T-helper 9 cell (primary cell): ENCODE results near the gene DGCR6L.
"Not testable (repeated sequence)": the region's sequence is repeated elsewhere in the genome, so short reads cannot be mapped to it uniquely, and the experiment has no call there.

Source experiments
- DNase-seq: peaks from one replicate; pipeline ENCODE4 v3.0.0-alpha.2; 2020

DGCR6L gene

DNA sequence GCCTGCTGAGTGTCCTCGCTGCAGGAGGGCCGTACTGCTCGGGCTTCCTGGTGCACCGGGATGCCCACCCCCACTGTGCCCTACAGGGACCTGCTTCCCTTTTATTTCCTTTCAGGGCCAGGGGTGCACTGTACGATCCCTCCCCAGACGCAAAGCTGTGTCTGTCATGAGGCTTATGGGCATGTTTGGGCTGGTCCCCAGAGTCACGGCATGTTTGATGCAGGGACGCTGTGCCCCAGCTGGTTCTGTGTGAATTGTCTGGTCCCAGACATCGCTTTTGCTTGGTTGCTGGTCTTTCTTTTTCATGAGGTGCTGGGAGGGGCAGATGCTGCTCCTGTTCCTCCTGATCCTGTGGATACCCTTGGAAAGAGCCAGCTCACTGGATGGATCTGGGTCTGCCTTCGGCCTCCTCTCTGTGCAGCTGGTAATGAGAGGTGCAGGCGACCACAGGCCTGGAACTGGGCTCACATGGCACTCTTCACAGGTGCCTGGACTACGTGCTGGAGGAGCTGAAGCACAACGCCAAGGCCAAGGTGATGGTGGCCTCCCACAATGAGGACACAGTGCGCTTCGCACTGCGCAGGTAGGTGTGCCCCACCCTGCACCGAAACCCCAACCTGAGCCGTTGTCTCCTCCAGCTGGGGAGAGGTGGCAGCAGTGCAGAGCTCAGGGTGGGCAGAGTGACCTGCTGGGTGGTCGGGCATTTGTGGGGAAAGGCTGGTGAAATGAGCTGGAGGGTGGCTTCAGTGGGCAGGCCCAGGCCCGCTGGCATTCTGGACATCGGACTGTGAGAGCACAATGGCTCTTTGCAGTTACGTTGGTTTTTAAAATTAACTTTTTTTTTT is 10.8 kb downstream of the DGCR6L start:
- not testable (repeated sequence) for DNase-seq

DNA sequence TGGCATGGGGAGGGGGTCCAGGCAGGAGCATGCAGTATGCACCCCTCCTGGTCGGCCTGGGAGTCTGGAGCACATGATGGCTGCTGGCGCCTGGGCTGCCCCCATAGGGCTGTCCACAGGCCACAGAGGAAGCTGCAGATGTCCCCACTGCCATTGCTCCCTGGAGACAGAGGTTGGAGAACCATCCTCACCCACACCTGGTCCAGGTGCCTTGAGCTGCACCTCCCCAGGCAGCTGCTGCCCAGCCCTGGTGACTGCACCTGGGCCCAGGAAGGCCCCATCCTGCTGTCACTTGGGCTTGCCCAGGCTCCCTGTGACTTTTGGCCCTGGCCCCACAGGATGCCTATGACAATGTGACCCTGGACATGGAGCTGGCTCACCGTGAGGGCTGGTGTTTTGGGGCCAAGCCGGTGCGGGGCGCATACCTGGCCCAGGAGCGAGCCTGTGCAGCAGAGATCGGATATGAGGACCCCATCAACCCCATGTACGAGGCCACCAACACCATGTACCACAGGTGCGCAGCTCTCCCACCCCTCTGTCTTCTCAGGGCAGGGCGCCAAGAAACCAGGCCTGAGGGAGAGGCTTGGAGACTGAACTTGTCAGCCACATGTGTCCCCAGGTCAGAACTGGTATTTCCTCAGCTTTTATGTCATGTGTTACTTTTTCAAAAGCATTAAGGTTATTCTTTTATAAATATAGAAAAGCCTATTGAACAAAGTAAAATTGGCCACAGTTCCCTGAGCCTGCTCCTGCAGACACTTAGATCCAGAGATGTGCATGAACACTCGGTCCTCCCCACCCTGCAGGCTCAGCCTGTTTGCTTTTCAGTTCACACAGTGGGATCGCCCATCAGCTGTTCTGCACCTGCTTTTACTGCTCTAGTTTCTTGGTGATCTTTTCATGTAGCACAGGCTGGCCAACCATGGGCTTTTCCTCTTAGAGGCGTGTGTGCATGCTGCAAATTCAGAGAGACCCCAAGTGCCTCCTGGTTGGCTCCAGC is 12.1 kb downstream of the DGCR6L start:
- DNase-seq, result not testable (repeated sequence)

DNA sequence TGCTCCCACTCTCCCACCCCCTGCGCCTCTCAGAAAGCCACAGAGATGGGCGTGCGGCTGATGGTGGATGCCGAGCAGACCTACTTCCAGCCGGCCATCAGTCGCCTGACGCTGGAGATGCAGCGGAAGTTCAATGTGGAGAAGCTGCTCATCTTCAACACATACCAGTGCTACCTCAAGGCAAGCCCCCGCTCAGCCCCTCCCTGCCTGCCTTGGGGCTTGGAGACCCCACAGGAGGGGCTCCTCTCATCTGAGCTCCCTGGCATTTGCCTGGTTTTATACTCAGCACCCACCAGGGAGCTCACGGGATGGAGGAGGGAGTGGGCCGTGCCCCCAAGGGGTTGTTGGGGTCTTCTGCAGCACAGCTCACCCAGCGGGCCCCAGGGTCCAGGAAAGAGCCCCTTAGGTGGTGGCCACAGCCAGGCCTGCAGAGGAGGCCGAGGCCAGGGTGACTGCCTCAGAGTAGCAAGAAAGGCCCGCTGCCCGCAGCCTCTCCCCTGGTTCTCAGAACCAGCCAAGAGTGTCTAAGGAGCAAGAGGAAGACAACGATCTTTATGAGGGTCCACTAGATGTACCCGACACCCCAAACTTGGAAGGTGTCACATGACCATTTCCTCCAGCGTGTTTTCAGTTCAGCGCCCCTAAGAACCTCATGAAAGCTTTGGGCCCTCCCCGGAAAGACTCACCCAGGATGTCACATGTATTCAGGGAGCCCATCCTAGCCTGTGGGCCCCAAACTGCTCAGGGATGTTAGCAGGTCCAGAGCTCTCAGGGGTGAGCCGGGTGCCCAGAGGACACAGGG is 13.0 kb downstream of the DGCR6L start:
- DNase-seq, result not testable (repeated sequence)

DNA sequence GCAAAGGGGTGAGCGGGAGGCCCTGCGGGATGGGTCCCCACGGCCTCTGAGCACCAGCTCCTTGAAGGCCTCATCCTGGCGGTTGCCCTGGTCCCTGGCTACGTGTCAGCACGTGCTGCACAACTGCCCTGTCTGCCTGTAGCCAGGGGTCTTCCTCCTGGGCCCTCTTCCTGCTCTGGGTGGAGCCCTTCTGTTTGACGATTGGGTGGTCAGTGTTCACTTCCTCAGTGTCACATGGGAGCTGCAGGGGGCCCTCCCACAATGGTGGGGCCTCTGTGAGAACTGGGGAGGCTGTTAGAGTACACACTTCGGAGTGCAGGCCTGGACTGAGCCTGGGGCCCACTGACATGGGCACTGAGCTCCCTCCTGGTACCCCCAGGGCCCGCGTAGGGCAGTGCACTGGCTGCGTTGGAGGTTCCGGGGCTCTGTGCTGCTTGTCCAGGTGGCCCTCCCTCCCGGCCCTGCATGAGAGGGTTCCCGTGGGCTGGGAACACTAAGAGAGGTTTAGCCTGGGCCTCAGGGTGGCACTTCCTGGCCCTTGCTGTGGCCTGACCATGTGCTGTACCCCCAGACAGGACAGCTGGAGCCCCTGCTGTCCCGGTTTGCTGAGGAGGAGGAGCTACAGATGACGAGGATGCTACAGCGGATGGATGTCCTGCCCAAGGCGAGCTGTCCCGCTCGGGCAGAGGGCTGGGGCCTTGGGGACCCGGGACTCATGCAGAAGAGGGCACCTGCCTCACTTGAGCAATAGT is 13.8 kb downstream of the DGCR6L start:
- no peak for DNase-seq

DNA sequence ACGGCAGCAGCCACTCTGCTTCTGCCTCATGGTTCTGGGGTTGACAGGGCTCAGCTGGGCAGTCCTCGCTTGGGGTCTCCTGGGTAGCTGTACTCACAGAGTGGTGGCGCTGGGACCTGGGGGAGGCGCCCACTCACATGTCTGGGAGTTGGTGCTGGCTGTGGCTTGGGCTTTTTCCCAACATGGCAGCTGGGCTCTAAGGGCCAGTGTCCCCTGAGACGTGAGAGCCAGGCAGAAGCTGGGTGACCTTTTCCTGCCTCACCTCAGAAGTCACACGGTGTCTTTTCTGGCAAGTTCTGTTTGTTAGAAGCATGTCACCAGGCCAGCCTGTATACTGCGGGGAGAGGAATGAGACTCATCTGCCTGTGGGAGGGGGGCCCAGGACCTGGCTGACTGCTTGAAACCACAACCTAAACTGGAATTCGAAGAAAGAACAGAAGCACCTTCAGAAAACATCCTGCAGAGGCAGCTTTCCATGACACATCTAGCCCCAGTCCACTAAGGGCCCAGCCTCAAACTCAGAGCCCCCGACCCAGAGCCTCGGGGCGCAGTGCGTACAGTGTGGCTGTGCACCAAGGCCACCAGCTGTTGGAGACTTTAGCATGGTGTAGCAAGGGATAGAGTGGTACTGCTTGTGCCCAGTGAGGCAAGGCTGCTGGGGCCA is 14.5 kb downstream of the DGCR6L start:
- not testable (repeated sequence) for DNase-seq

DNA sequence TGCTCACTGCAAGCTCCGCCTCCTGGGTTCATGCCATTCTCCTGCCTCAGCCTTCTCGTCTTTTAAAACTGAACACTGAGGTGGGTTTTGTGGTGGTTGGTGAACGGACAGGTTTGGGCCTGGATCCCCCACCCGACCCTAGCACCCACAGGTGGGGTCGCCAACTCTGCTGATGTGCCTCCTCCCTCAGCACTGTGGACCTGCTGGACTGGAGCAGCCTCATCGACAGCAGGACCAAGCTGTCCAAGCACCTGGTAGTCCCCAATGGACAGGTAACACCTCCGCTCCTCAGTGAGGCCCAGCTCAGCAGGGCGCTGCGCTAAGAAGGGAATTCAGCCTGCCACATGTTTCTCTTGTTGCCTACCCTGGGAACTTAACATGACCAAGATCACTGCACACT is 15.2 kb downstream of the DGCR6L start:
- no peak for DNase-seq

DNA sequence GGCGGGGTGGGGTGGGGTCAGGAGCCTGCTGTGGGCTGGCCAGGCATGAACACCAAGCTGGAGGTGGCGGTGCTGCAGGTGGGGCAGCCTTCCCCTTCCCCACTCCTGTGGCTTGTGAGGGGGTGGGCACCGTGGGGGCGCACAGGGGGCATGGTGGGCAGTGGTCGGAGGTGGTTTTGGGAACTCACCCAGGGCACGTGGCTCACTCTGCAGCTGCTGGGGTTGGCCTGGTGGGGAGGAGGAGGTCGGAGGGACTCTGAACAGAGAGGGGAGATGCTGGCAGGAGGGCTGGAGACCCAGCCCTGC is 16.7 kb downstream of the DGCR6L start:
- DNase-seq, result not testable (repeated sequence)

DNA sequence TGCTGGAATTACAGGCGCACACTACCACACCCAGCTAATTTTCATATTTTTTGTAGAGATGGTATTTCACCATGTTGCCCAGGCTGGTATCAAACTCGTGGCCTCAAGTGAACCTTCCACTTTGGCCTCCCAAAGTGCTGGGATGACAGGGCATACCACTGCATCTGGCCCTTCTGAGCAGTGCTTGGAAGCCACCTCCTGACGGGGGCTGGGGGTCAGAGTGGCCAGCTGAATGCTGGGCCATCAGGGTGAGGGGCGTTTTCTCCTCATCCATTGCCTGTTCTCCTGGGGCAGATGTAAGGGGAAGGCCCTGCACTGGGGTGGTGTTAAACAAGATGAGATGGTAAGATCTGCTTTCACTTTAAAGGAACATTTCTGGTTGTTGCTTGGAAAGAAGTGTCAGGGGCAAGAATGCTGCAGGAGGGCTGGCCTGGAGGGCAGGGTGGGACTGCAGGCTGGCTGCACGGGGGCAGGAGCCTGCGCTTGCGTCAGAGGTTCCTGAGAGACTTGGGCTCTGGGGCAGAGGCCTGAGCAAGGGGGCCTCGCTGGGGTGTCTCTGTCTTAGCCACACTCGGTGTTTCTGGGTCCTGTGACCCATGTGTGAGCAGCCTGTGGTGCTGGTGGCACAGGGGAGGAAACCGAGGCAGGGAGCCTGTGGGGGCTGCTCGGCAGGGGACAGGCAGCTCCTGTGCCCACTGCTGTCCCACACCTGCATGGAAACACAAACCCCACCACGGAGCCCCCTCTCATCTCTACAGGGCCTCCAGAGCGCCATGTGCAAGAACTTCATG is 17.2 kb downstream of the DGCR6L start:
- DNase-seq, result no peak

DNA sequence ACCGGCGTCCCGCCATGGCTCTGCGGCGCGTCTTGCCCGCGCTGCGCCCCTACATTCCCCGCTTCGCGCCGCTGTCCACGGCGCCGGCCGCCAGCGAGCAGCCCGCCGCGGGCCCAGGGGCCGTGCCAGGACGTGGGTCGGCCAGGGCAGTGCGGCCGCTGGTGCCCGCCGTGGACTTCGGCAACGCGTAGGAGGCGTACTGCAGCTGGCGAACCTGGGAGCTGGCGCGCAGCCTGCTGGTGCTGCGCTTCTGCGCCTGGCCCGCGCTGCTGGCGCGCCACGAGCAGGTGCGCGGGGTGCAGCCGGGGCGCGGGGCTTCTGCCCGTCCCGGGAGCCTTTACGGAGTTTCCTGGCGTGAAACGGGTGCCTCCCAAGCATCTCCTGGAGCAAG is 20.1 kb downstream of the DGCR6L start:
- no peak for DNase-seq

DNA sequence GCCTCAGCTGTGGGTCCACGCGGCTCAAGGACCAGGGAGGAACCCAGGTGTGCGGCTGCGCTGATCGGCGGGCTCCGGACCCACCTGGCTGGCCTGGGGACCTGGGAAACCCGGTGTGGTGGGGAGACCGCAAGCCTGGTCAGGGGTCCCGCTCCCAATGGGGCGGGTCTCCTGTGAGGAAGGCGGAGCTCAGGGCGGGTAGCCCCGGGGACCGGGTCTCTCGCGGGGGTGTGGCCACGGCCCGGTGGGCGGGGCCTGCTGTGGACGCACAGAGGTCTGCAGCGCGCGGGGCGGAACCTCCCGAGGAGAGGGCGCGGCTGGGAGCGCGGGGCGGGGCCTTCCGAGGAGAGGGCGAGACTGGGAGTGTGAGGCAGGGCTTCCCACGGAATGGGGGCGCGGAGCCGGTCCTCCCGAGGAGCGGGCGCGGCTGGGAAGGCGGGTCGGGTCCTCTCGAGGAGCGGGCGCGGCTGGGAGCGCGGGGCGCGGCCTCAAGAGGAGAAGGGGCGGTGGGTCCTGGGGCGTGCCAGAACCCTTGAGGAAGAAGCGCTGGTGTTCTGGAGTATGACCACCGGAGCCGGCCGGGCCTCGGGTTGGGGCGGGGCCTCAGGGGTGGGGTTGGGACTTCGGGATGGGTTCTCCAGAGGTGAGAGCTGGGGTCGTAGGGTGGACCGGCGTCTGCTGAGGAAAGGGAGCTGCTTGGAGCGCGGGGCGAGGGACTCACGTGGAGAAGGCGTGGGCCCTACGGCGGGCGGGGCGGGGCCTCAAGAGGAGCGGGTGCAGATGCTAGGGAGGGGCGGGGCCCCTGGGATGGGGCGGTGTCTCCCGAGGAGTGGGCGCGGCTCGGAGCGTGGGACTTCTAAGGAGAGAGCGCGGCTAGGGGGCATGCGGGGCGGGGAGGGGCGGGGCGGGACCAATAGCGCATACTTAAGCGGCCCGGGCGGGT is 20.8 kb downstream of the DGCR6L start:
- peak; percentile 85 for DNase-seq

DNA sequence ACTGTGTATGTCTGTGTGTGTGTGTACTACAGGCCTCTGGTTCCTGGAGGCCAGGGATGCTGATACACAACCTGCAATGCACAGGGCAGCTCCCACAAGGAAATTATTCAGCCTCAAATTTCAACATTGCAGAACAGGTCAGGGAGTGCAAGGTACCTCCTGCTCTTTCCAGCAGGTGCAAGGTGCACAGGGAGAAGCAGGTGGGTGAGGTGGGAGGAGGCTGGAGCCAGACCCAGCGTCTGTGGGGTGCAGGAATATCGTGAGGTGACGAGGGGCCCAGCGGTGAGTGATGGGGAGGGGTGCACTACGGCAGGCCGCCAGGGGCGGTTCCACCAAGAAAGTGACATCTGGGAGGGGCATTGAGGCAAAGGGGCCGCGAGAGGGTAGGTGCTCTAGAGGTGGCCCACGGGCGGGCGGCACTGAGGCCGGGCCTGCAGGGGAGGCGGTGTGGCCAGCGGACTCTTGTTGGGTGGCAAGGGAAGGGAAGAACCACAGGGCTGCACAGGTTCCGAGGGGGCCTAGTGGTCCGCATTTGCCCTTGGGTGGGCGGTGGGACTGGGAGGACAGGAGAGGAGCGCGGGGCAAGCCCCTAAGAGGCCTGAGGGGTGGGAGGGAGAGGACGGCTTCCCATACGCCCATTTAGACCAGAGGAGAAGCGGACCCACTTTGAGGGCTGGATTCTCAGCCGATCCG is 21.6 kb downstream of the DGCR6L start:
- no peak for DNase-seq

DNA sequence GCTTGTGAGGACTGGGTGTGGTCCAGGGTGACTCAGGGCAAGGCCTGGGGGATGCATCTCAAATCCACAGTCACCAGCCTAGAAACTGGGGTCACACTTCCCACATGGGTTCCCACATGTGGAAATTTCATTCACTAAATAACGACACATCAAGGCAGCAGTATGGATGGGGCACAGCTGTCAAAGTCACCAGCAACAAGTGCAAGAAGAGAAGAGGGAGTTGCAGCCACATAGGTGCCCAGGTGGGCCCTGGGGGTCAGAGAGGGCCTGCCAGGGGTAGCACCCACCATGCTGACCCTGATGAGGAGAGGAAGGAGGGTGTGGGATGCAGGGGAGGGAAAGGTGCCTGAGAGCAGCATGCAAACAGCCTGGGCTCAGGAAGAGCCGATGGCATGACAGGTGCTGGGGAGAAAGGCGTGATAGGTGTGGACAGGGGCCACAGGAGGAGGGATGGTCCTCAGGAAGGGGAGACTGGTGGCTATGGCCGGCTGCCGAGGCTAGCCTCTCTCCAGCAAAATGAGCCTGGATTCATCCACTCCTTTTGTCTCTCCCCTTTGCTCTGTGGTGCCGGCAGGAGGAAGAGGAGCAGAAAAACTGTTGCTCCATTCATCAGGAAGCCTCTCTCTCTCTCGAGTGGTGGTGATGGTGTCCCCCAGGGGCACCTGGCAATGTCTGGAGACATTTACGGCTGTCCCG is 22.3 kb downstream of the DGCR6L start:
- DNase-seq, result no peak

DNA sequence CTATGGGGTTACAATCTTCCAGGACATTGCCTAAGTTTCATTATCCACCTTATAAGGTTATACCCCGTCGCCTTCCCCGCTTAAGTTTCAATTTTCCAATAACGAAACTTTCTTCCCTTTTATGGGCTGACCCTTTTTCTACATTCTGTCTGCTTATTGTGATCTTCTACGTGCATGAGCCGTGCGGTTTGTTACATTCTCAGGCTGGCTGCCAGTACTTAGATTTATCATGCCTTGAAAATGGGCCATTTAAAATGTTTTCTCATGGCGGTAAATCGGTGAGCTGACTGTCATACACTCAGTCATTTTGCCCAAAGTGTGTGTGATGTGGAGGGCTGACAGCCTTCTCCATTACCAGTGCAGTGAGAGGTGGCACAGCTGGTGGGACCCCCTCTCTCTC is 23.3 kb downstream of the DGCR6L start:
- DNase-seq, result no peak

DNA sequence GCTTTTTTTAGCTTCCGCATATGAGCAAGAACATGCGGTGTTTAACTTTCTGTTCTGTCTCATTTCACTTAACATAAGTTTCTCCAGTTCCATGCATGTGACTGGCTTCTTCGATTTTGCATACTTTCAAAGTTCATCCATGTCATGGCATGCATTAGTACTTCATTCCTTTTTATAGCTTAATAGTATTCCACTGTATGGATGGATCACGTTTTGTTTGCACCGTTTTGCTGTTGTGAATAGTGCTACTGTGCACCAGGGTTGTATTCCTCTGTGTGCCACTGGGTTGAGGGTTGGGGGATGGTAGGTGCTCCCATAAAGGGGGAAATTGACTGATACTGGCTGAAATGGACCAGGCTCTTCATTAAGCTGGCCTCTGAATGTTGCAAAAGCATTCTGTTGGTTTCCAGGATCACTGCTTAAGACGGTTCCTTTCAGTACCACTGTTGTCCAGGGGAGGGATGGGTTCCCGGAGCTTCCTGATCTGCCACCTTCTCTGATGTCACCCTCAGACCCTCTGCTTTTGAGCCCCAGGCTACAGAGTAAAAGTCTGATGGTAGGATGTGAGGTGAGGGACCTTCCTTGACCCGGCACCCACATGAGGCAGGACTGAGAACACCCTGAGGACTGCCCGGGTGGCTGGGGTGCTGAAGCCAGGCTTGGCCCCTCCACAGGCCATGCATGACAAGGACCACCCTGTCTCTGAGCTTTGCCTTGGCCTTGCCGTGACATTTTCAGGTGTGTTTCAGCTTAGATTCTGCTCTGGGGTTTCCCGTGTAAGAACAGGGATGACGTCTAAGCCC is 24.4 kb downstream of the DGCR6L start:
- DNase-seq, result no peak

DNA sequence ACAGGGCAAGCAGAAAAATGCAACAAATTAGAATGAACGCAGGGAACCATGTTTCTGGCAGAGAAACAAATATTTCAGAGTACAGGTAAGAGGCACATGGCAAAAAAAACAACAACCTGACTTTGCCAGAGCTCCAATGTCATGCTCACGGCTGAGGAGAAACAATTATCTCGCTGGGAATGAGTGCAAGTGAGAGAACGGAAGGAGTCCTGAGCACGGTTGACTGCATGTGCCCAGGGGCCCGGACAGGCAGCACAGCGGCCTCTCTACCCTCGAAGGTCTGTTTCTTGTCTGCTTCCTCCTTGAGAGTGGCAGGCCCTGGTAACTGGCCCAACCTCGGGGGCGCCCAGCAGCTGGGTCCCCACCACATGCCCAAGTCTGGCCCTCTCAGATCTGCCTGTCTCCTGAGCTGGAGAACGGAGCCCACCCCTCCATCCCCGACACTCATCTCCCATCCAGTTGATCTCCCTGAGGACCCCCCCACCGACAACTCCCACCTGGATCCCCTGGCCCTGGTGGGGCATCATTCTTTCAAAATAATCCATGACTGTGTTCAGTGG is 27.1 kb downstream of the DGCR6L start:
- no peak for DNase-seq

DNA sequence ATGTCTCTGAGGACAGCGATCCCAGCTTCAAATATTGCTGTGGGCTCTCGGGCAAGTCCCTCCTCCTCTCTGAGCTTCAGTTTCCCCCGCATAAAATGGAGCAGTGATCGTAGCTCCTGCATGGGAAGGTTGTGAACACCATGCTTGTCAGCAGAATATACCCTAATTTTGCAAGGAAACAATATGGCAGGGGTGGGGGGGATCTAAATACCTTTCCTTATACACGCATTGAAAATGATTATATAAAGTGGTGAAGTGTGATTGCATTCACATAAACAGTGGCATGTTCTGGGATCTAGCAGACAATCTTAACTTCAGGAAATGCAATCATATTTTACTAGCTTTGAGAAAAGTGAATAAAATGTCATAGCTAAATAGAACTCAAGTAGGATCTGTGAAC is 27.8 kb downstream of the DGCR6L start:
- DNase-seq, result no peak

DNA sequence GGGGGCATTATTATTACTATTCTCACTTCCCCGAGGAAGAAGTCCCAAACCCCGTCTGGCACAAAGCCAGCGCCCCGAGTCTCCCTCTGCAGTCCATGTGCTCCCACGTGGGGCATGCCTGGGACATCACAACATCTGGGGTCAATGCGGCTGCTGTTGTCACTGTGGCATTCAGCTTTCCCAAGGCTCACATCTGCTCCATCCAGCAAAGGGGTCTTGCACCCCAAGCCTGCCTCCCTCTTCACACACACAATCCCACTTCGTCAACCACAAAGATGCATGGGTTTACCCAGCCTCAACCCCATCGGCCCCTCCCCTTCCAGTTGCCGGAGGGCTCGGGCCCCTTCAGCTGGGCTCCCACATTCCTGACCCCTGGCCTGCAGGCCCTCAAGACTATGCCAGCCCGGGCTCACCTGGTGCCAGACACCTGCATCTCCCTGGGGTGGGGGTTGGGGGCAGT is 28.2 kb downstream of the DGCR6L start:
- DNase-seq, result no peak
